ENCODE results near the gene CPNE7.

GRCh38 chr16:89598199-89598598 lies 22.6 kb downstream of the CPNE7 start:
- TF ChIP-seq SP2 (IDR thresholded peaks at IDR 0.05; ENCODE audit: extremely low read depth, low read depth, low read length, poor library complexity, severe bottlenecking) (no peak), TEAD2 (tag; IDR thresholded peaks at IDR 0.05) (no peak), CTCF (IDR thresholded peaks at IDR 0.05 in 2 of 3, conservative IDR thresholded peaks at IDR 0.05 in 1 of 3; ENCODE audit: insufficient read depth in 2 of 3, low read depth in 1 of 3, low read length in 3 of 3) (no peak), MYC (IDR thresholded peaks at IDR 0.05; ENCODE audit: low read depth, low read length) (no peak), MYC (CRISPR knock-in tag; IDR thresholded peaks at IDR 0.05; ENCODE audit: borderline replicate concordance, low read depth) (no peak)

Measured in K562 (cell line).